H9 (cell line): ENCODE measurements around the gene TMC3. TPM values are rescaled to one million over a fixed set of nuclear protein-coding genes. Genes with fewer than 3 reads are reported as not detected.
A peak's percentile ranks its signal among the peaks of the same experiment; 100 is the strongest.

Source experiments
- DNase-seq: peaks from one replicate; pipeline ENCODE4 v3.0.0-alpha.2; 2017
- H2AFZ ChIP-seq: one replicate; pipeline ENCODE4 v1.6.1; 2013; ENCODE audit warnings: mild to moderate bottlenecking, low read length, control low read depth, moderate library complexity
- H2AK5ac ChIP-seq: 2 replicates; pipeline ENCODE4 v1.6.1; 2013; ENCODE audit warnings: low read length, control low read depth, mixed read lengths; ENCODE audit not compliant: insufficient read length
- H2BK120ac ChIP-seq: one replicate; pipeline ENCODE4 v1.6.1; 2013; ENCODE audit warnings: low read depth, mild to moderate bottlenecking, low read length, control low read depth, inconsistent platforms; ENCODE audit not compliant: poor library complexity, severe bottlenecking
- H2BK12ac ChIP-seq: 2 replicates; pipeline ENCODE4 v1.6.1; 2013; ENCODE audit warnings: low read length, control low read depth, mixed read lengths, low read depth; ENCODE audit not compliant: insufficient read length
- H2BK15ac ChIP-seq: 2 replicates; pipeline ENCODE4 v1.6.1; 2013; ENCODE audit warnings: low read depth, low read length, control low read depth
- H2BK20ac ChIP-seq: one replicate; pipeline ENCODE4 v1.6.1; 2013; ENCODE audit warnings: low read depth, mild to moderate bottlenecking, low read length, control low read depth, inconsistent platforms; ENCODE audit not compliant: poor library complexity, severe bottlenecking
- H2BK5ac ChIP-seq: 2 replicates; pipeline ENCODE4 v1.6.1; 2013; ENCODE audit warnings: low read length, control low read depth, mixed read lengths; ENCODE audit not compliant: insufficient read length
- H3K14ac ChIP-seq: 2 replicates; pipeline ENCODE4 v1.6.1; 2013; ENCODE audit warnings: low read length, control low read depth; ENCODE audit not compliant: insufficient read depth
- H3K18ac ChIP-seq: 2 replicates; pipeline ENCODE4 v1.6.1; 2013; ENCODE audit warnings: low read depth, mild to moderate bottlenecking, mixed read lengths, low read length, control low read depth; ENCODE audit not compliant: insufficient read length
- H3K23ac ChIP-seq: 2 replicates; pipeline ENCODE4 v1.6.1; 2013; ENCODE audit warnings: low read length, control low read depth, mixed read lengths, low read depth; ENCODE audit not compliant: insufficient read length
- H3K23me2 ChIP-seq: 2 replicates; pipeline ENCODE4 v1.6.1; 2013; ENCODE audit warnings: low read depth, mild to moderate bottlenecking, mixed read lengths, low read length, control low read depth; ENCODE audit not compliant: insufficient read length, poor library complexity, severe bottlenecking
- H3K27ac ChIP-seq: 2 replicates; pipeline ENCODE4 v1.5.1; 2013; ENCODE audit warnings: low read length, control low read depth, mixed read lengths, low read depth; ENCODE audit not compliant: insufficient read length
- H3K27me3 ChIP-seq: 2 replicates; pipeline ENCODE4 v1.6.1; 2013; ENCODE audit warnings: low read length, control low read depth, inconsistent platforms; ENCODE audit not compliant: insufficient read depth
- H3K4ac ChIP-seq: 2 replicates; pipeline ENCODE4 v1.6.1; 2013; ENCODE audit warnings: low read depth, mild to moderate bottlenecking, control low read depth, inconsistent platforms, low read length, moderate library complexity
- H3K4me1 ChIP-seq: 2 replicates; pipeline ENCODE4 v1.6.1; 2013; ENCODE audit warnings: low read length, control low read depth, inconsistent platforms; ENCODE audit not compliant: insufficient read depth
- H3K4me2 ChIP-seq: 2 replicates; pipeline ENCODE4 v1.6.1; 2013; ENCODE audit warnings: low read length, control low read depth, mixed read lengths; ENCODE audit not compliant: insufficient read length, insufficient read depth
- H3K56ac ChIP-seq: 2 replicates; pipeline ENCODE4 v1.6.1; 2013; ENCODE audit warnings: low read depth, mild to moderate bottlenecking, mixed read lengths, low read length, control low read depth; ENCODE audit not compliant: insufficient read length
- H3K79me1 ChIP-seq: 2 replicates; pipeline ENCODE4 v1.6.1; 2013; ENCODE audit warnings: low read depth, mild to moderate bottlenecking, moderate library complexity, low read length, control low read depth, inconsistent platforms; ENCODE audit not compliant: insufficient read depth, poor library complexity, severe bottlenecking
- H3K79me2 ChIP-seq: 2 replicates; pipeline ENCODE4 v1.6.1; 2013; ENCODE audit warnings: low read length, control low read depth, inconsistent platforms; ENCODE audit not compliant: insufficient read depth
- H3K9ac ChIP-seq: 2 replicates; pipeline ENCODE4 v1.6.1; 2013; ENCODE audit warnings: low read length, control low read depth, mixed read lengths; ENCODE audit not compliant: insufficient read length; ENCODE audit errors: extremely low read depth
- H3K9me3 ChIP-seq: one replicate; pipeline ENCODE4 v1.6.1; 2013; ENCODE audit warnings: low read depth, low read length, inconsistent platforms; ENCODE audit not compliant: control insufficient read depth
- H3T11ph ChIP-seq: one replicate; pipeline ENCODE4 v1.6.1; 2013; ENCODE audit warnings: mild to moderate bottlenecking, low read length, control low read depth, inconsistent platforms
- H4K20me1 ChIP-seq: one replicate; pipeline ENCODE4 v1.6.1; 2013; ENCODE audit not compliant: control insufficient read depth, insufficient read length, insufficient read depth
- H4K5ac ChIP-seq: 2 replicates; pipeline ENCODE4 v1.6.1; 2013; ENCODE audit warnings: low read depth, mild to moderate bottlenecking, mixed read lengths, low read length, control low read depth; ENCODE audit not compliant: insufficient read length
- H4K8ac ChIP-seq: replicated peaks from 2 replicates; pipeline ENCODE4 v1.6.1; 2013; ENCODE audit warnings: low read length, control low read depth, mixed read lengths, low read depth; ENCODE audit not compliant: insufficient read length
- H4K91ac ChIP-seq: 2 replicates; pipeline ENCODE4 v1.6.1; 2013; ENCODE audit warnings: low read depth, mild to moderate bottlenecking, moderate library complexity, mixed read lengths, low read length, control low read depth; ENCODE audit not compliant: insufficient read length
- H3K27ac Mint-ChIP-seq, 3 experiments: 2 replicates in 2 of 3; 3 replicates in 1 of 3; pipeline ENCODE4 v1.8.0; 2020 to 2021; ENCODE audit warnings: mixed read lengths in 3 of 3, mild to moderate bottlenecking in 1 of 3, moderate library complexity in 1 of 3
- H3K27me3 Mint-ChIP-seq: 2 replicates; pipeline ENCODE4 v1.8.0; 2021; ENCODE audit warnings: low read depth, mild to moderate bottlenecking, moderate library complexity, mixed read lengths
- H3K36me3 Mint-ChIP-seq, 3 experiments: 2 replicates in 2 of 3; 3 replicates in 1 of 3; pipeline ENCODE4 v1.8.0; 2020 to 2021; ENCODE audit warnings: low read depth in 3 of 3, mixed read lengths in 3 of 3; ENCODE audit not compliant: insufficient read depth in 1 of 3
- H3K4me1 Mint-ChIP-seq, 2 experiments: 2 replicates each; pipeline ENCODE4 v1.8.0; 2020; ENCODE audit warnings: mixed read lengths in 2 of 2
- H3K4me3 Mint-ChIP-seq, 2 experiments: 2 replicates in 1 of 2; 3 replicates in 1 of 2; pipeline ENCODE4 v1.8.0; 2020 to 2021; ENCODE audit warnings: mild to moderate bottlenecking in 2 of 2, mixed read lengths in 2 of 2, moderate library complexity in 1 of 2
- H3K9me3 Mint-ChIP-seq, 2 experiments: 2 replicates in 1 of 2; 3 replicates in 1 of 2; pipeline ENCODE4 v1.8.0; 2020; ENCODE audit warnings: mild to moderate bottlenecking in 2 of 2, mixed read lengths in 2 of 2, moderate library complexity in 1 of 2
- WGBS: extraction: QIAGEN DNeasy Blood & Tissue Kit; methylation state at CpG from one replicate; pipeline ENCODE4 v1.1.7; 2013; ENCODE audit warnings: missing lambda C conversion rate, low lambda C conversion rate, mixed read lengths; ENCODE audit not compliant: insufficient read length; ENCODE audit errors: extremely low coverage; 5-methylcytosine and 5-hydroxymethylcytosine counted together
- total RNA-seq: library from RNA; stranded (reverse); gene quantifications from 2 replicates; pipeline ENCODE4 v1.2.1, GENCODE V29; 2021
- TF ChIP-seq, protein P1 (sequence below): fragments of 200-600 bp; sonication (generic); conservative IDR thresholded peaks from 3 replicates; pipeline ENCODE4 v1.8.0; 2021; ENCODE audit warnings: antibody characterized with exemption, mild to moderate bottlenecking

Gene TMC3
- total RNA-seq, 1 experiment from 2014 or later: not detected

DNA sequence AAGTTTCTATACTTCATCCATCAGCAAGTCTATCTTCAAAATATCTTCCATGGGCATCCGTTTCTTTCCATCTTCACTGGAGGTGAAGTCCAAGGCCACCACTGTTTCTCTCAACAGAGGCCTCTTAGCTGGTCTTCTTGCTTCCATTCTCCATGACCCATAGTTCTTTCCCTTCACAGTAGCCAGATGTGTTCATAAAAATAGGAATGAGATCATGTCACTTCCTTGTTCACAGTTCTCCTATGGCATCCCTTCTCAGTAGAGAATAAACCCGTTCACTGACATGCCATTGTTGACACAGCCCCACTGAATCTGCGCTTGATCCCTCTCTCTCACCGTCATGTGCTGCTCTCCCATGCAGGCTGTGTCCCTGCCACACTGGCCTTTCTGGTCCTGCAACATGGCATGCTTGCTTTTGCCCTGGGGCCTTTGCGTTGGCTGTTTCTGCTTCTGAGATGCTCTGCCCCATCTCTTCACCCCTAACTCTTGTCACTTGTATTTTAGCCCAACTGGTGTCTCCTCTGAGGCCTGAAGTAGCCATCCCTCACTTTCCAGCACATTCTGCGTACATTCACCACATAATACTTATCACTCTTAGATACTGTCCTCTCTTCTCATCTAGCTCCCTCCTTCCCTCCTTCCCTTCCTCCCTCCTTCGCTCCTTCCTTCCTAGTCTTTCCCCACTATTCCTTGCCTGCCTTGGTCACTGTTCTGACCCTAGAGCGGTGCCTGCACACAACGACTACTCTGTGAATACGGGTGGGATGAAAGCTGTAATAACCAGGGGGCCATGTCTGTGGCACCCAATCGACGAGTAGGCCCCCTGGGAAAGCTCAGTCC lies 92.0 kb downstream of the TMC3 start:
- no peak overlapping the region; a peak in 1 of 7 replicates for H3K27ac Mint-ChIP-seq

More for the DNA sequence above, 92.0 kb downstream of the TMC3 start:
- Histone ChIP-seq H2BK12ac (no peak overlapping the region), H3K23ac (no peak overlapping the region), H2BK20ac (no peak overlapping the region), H2AFZ (no peak overlapping the region), H3K14ac (no peak overlapping the region), H3K27ac (no peak overlapping the region), H3K9ac (no peak overlapping the region), H3K23me2 (no peaks in the 10 kb centered on the region), H3K27me3 (no peaks in the 10 kb centered on the region), H4K8ac (no peak overlapping the region), H3K9me3 (peaks cover 4% of the 10 kb centered on the region), H4K20me1 (no peaks in the 10 kb centered on the region), H3K18ac (no peak overlapping the region), H3K4ac (no peak overlapping the region), H2AK5ac (no peak overlapping the region), H2BK5ac (no peak overlapping the region), H3K4me2 (no peak overlapping the region), H3T11ph (no peak overlapping the region), H4K5ac (no peak overlapping the region), H2BK15ac (no peak overlapping the region), H2BK120ac (no peak overlapping the region), H3K79me1 (no peaks in the 10 kb centered on the region), H3K56ac (no peak overlapping the region), H4K91ac (no peak overlapping the region), H3K79me2 (no peaks in the 10 kb centered on the region), H3K4me1 (no peaks in the 10 kb centered on the region)
- WGBS: no CpG with 5 or more reads among the region's 12 CpGs
- peak; percentile 5 for DNase-seq
- Mint-ChIP-seq H3K36me3 (peaks cover 1 to 12% (median 6%) of the 10 kb centered on the region in 3 experiments; a peak in 6 of 7 replicates), H3K4me1 (0 out of 4 replicates have a peak, but pooled peaks cover 0 to 2% of the 10 kb centered on the region in 2 experiments), H3K9me3 (peaks cover 16 to 21% of the 10 kb centered on the region in 2 experiments), H3K4me3 (no peak overlapping the region), H3K27me3 (peaks cover 5% of the 10 kb centered on the region)
- TF ChIP-seq, protein P1, sequence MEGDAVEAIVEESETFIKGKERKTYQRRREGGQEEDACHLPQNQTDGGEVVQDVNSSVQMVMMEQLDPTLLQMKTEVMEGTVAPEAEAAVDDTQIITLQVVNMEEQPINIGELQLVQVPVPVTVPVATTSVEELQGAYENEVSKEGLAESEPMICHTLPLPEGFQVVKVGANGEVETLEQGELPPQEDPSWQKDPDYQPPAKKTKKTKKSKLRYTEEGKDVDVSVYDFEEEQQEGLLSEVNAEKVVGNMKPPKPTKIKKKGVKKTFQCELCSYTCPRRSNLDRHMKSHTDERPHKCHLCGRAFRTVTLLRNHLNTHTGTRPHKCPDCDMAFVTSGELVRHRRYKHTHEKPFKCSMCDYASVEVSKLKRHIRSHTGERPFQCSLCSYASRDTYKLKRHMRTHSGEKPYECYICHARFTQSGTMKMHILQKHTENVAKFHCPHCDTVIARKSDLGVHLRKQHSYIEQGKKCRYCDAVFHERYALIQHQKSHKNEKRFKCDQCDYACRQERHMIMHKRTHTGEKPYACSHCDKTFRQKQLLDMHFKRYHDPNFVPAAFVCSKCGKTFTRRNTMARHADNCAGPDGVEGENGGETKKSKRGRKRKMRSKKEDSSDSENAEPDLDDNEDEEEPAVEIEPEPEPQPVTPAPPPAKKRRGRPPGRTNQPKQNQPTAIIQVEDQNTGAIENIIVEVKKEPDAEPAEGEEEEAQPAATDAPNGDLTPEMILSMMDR: no peak
